KOPT-K1 (cell line): Measurements from ENCODE around the gene KCNQ5.

Experiments used
- H3K27ac ChIP-seq: fragments of 200-600 bp; sonication (generic); 2 replicates; pipeline ENCODE4 v1.5.1; 2016; ENCODE audit warnings: antibody characterized with exemption, mild to moderate bottlenecking, low read depth, low read length; ENCODE audit not compliant: poor library complexity, severe bottlenecking
- H3K36me3 ChIP-seq: fragments of 200-600 bp; sonication (generic); 2 replicates; pipeline ENCODE4 v1.5.1; 2017; ENCODE audit warnings: antibody characterized with exemption, mild to moderate bottlenecking, low read length, moderate library complexity; ENCODE audit not compliant: insufficient read depth
- H3K9me3 ChIP-seq: fragments of 200-600 bp; sonication (generic); 2 replicates; pipeline ENCODE4 v1.5.1; 2017; ENCODE audit warnings: antibody characterized with exemption, low read length, mild to moderate bottlenecking; ENCODE audit not compliant: insufficient read depth, poor library complexity, severe bottlenecking

Gene KCNQ5

DNA sequence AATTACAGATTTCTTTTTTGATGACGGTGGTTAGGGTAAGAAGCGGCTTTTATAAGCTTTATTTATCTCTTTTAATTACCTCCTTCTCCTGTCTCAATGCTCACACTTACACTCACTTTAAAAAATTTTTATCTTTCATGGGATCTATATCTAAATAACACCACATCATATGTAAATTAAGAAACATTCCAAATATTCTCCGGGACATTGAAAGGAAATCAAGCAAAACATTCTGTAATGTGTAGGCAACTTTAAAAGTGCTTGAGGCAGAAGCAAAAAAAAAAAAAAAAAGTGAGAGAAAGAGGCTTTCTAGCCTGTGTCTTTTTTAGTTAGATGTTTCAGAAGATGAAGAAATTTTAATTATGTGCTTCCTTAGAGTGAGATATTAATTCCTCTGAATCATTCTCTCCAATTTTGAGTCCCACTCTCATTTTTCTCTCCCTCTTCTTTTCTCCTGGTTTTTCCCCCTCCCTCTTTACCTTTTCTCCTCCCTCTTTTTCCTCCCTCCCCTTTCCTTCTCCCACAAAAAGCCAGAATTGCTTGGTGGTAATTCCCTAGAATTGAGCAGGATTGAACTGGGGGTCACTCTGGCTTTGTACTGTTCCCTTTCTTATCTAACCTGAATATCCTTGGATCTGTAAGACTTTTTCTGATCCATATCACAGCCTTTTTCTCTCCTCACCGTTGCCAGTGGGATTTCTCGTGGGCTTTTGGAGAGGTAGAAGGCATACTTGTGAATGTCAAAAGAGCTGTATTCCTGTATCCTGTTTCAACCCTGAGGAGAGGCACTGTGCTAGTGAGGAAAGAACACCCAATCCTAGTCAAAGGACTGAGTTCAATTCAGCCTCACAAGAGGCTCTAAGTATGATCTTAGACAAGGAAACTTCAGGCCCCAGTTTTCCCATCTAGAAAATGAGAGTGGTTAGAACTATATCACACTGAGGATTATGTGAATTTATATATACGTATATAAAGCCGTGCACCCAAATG lies 30.4 kb downstream of the KCNQ5 start:
- Histone ChIP-seq H3K36me3 (no peaks in the 10 kb centered on the region), H3K9me3 (no peaks in the 10 kb centered on the region), H3K27ac (no peak overlapping the region)

DNA sequence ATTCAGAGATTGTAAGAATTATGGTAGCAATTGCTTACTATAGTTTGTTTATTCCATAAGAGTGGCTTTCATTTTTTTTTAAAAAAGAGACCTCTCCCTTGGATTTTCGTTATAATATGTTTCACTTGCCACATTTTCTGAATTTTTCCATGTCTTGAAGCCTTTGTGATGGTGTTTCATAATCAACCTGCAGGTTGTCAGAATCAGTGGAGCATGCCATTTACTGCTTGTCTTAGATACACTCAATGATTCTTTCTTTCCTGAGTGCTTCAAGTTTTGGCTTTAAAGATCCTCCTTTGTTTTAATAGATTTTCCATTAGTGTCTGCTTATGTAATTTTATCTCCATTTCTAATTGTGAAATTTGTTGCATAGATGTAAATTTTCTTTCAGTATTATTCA lies 31.2 kb downstream of the KCNQ5 start:
- Histone ChIP-seq H3K9me3 (no peaks in the 10 kb centered on the region), H3K27ac (no peak overlapping the region)

DNA sequence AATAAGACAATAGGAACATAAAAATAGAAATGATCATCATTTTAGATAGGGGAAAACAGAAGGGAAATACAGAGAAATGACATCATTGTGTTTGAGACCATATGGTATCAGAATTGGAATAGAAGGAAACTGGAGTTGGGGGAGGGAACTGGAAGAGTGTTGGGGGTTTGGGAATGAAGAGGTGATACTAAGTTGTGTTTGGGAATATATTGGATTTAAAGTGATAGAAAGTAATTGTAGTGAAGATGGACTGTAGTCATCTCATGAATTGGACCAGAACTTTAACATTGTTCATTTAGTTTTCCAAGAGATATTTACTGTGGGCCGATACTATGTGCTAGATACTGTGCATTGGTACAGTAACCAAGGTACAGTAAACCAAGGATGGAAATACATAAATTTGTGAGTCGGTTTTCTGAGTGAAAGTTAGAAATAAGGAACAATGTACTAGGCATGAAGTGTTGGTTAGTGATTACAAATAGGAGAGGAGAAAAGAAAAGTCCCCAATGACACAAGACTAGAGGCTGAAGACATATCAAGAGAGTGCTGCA lies 32.3 kb downstream of the KCNQ5 start:
- no peaks in the 10 kb centered on the region for H3K36me3 ChIP-seq
- H3K27ac ChIP-seq: no peak overlapping the region
- H3K9me3 ChIP-seq: no peaks in the 10 kb centered on the region

More for the DNA sequence above, 31.2 kb downstream of the KCNQ5 start:
- H3K36me3 ChIP-seq: no peaks in the 10 kb centered on the region

DNA sequence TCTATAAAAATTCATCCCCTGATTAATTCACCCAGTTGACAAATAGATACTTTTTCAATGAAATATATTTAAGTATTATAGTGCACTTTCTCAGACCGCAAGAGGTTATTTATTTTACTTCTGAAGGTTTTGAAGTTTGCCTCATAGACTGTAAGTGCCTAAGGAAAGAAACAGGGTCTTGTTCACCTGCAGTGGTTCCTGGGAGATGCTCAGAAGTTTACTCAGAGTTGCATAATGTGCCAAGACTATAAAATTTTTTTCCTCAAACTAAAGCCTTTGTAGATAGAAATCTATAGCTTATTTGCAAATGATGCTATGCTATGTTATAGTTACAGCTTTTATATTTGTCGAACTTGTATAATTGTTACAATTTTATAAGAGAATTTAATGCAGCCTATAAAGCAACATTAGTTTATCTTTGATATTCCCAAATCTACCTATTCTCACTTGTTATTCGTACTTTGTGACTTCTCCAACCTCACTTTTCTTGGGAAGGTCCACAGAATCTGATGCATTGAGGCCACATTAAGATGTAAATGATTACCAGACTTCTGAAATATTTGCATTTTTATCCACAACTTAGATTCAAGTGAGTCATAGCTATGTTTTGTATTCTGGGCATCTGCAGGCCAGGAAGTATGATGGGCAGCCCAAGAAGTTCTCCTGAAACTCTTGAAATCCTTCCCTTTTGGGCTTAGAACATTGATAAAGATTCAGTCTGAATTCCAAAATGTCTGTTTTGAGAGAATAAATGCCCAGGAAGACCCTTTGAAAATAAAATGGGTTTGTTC lies 35.7 kb downstream of the KCNQ5 start:
- Histone ChIP-seq H3K9me3 (no peaks in the 10 kb centered on the region), H3K27ac (no peak overlapping the region), H3K36me3 (no peaks in the 10 kb centered on the region)

DNA sequence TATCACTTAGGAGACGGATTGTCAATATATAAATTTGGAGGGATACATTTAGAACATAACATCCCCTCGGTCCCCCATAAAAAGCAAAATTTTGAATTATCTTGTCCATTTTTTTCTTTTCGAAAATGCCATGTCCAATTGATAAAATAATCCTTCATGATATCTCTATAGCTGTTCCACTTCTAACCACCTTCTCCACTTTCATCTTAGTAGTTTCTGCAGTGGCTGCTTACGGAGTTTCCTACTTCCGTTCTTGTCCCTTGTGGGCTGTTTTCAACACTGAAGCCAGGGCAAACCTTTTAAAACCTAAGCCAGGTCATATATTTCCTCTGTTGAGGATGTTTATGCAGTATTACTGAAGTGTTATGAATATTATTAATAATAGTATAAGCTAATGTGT lies 37.9 kb downstream of the KCNQ5 start:
- H3K36me3 ChIP-seq: no peaks in the 10 kb centered on the region
- H3K9me3 ChIP-seq: no peaks in the 10 kb centered on the region
- no peak overlapping the region for H3K27ac ChIP-seq

DNA sequence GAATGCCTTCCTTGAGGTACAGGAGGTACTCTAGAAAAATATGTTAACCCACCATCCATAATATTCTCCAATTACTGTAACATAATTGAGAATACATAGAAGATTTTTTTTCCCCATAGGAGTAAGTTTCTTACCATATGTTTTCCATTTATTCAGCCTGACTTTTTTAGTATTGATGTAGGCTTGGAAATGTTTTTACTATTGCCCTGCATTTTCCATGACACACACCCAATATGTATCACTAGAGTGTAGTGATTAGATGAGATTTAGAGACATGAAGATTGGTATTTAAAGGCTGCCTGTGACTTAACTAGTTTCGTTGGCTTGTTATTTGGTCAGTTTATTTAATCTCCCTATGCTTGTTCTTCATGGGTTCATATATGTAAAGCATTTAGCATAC lies 39.5 kb downstream of the KCNQ5 start:
- Histone ChIP-seq H3K27ac (no peak overlapping the region), H3K9me3 (no peaks in the 10 kb centered on the region), H3K36me3 (no peaks in the 10 kb centered on the region)

DNA sequence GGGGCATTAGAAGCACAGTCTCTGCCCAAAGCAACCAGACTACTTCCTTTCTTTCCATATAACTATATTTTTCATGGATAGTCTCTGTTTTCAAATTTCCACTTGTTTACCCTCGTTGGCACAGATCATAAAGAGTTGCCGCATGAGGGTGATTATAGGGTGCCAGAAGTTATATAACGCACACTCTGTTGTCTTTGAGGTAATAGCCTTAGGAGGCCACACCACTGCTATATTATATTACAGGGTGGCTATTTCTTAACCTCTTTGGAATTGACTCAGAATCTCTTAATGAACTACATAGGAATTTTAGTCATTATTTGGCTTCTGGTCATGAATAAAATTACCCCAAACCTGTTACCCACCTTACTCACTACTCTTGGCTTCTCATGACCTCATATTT lies 43.7 kb downstream of the KCNQ5 start:
- no peaks in the 10 kb centered on the region for H3K36me3 ChIP-seq
- no peak overlapping the region for H3K27ac ChIP-seq
- no peaks in the 10 kb centered on the region for H3K9me3 ChIP-seq

DNA sequence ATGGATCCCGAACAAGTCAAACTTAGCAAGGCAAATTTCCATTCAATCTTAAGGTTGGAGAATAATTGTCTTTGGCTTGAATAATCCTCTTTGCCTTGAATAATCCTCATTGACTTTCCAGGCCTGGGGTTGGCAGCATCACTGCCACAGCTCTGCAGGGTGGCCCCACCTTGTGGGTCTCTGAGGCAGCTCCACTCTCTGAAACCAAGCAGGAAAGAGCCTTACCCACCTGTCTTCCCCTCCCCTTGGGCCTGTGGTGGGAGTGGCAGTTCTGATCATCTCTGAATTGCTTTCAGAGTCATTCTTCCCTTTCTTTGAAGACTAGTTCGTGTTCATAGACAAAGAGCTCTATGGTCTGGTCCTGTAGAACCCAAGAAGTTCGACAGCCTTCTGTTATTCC lies 47.5 kb downstream of the KCNQ5 start:
- Histone ChIP-seq H3K36me3 (no peaks in the 10 kb centered on the region), H3K27ac (no peak overlapping the region), H3K9me3 (no peaks in the 10 kb centered on the region)

DNA sequence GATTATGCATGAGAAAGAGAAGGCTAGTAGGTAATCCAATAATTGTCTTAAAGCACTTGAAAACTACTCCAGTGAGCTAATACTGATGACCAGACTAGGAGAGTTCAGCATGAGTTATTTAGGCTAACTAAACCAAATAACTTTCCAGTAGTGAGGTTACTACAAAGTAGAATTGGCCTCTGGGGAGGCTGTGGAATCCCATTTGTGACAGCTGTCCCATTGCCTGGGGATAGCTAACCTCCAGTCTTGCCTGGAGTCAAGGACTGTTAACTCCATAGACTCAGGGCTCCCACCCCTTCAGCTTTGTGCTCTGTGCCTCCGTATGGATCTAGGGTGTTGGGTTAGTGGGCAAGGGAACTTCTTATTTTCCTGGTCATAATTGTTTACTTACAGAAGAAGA lies 51.0 kb downstream of the KCNQ5 start:
- H3K36me3 ChIP-seq: no peaks in the 10 kb centered on the region
- H3K9me3 ChIP-seq: no peaks in the 10 kb centered on the region
- no peak overlapping the region for H3K27ac ChIP-seq

DNA sequence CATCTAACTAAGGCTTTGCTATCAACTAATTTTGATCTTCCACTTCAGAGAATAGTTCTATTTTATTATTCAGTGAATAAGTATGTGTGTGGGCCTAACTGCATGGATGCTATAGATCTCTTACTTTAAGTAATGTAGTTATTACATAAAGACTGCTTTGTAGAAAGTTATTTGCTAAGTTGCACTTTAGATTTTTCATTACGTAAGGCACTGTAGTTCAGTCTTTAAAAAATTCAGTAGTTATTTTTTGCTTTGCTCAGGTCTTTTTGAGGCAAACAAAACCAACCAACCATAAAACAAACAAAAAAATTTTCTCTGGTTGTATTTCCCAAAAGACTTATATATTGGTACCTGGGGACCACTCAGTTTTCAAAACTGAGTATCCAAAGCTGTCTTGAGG lies 53.0 kb downstream of the KCNQ5 start:
- Histone ChIP-seq H3K27ac (no peak overlapping the region), H3K36me3 (no peaks in the 10 kb centered on the region), H3K9me3 (no peaks in the 10 kb centered on the region)

DNA sequence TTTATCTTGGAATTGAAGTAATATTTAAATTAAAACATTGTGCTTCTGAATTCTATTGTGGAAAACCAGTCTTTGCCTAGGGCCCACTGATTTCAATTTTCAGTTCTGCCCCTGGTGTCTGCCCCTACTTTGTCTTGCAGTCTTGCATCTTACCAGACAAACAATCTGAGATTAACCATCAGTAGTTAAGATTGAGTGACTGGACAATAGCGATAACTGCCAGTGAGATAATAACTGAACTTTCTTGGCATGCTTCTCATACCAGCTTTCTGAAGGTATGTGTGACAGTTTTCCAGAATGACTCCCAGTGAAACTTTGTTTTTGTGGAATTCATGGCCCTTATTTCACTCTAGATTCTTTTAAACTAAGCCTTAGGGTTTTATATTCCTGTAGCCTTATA lies 53.5 kb downstream of the KCNQ5 start:
- H3K36me3 ChIP-seq: no peaks in the 10 kb centered on the region
- H3K27ac ChIP-seq: no peak overlapping the region
- no peaks in the 10 kb centered on the region for H3K9me3 ChIP-seq

DNA sequence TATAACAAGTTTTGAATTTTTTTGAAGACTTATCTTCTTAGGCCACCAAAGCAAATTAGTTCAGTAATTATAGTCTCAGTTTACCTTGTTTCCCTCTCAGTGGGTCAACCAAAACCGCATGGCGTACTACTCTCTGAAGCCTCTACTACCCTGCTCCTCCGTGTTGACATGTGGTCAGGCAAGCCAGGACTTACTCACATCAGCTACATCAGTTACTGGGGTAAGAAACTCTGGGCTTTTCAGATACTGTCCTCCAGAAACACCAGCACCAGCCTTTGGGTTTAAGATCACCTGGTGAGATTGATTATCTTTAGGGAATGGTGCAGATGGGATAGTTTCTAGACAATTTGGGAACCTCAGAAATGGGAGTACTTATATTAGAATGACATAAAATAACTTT lies 55.1 kb downstream of the KCNQ5 start:
- no peaks in the 10 kb centered on the region for H3K36me3 ChIP-seq
- no peak overlapping the region for H3K27ac ChIP-seq
- H3K9me3 ChIP-seq: no peaks in the 10 kb centered on the region

DNA sequence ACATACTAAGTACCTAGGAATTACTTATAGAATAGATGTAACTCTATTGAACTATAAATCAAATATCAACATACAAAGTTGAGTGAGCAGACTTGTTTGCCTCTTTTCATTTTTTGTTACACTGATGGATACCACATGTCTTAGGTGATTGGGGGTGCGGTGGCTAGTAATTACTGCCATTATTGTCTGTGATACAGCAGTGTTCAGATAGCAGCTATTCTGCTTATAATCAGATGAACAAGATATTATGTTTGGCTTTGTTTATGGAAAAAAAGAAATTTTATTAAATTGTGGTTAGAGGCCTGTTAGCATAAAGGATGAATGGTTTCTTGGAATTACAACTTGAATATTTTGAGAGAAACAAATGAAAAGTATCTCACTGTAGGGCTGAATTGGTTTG lies 55.9 kb downstream of the KCNQ5 start:
- no peaks in the 10 kb centered on the region for H3K9me3 ChIP-seq
- H3K27ac ChIP-seq: no peak overlapping the region
- no peaks in the 10 kb centered on the region for H3K36me3 ChIP-seq

DNA sequence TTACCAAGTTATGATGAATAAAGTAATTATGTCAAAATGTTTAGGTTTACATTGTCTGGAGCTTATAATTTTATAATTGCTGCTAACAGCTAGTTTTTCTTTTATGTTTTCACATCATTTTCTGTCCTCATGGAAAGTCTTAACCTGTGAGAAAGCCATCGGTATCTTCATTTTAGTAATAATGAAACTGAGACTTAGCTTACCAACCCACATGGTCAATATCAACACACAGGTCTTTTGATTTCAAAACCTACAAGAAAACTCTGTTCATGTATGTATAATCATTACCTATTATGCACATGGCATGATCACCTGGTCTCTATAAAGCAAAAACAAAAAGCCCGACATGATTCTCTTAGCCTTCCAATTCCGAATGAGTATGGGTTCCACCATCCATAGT lies 61.9 kb downstream of the KCNQ5 start:
- no peaks in the 10 kb centered on the region for H3K9me3 ChIP-seq

More for the DNA sequence above, 61.9 kb downstream of the KCNQ5 start:
- H3K27ac ChIP-seq: no peak overlapping the region
- no peaks in the 10 kb centered on the region for H3K36me3 ChIP-seq
